Right lobe of liver (tissue), 4 donors: ENCODE data around the gene TSC22D3.

Experiments
- CTCF ChIP-seq, 4 donors: fragments of 200-600 bp in 3 of 4; fragments of 450-650 bp in 1 of 4; IDR thresholded peaks; one replicate each; pipeline versions ENCODE4 v1.5.1 to v1.8.0; 2016 to 2022; ENCODE audit warnings: antibody characterized with exemption in 4 of 4, mild to moderate bottlenecking in 2 of 4
- POLR2A ChIP-seq: fragments of 450-650 bp; IDR thresholded peaks from one replicate; pipeline ENCODE4 v1.6.1; 2017; ENCODE audit warnings: antibody characterized with exemption, mild to moderate bottlenecking
- donor health status: DM: no; HTN: no; CAD: no.
- donor health status: DM: no; HTN: no; CAD: no.
- donor health status: DM: no; HTN: yes; CAD: no.

GRCh38 chrX:107805179-107805578 is 29.6 kb upstream of the TSC22D3 start:
- no peak for TF ChIP-seq CTCF (IDR thresholded peaks at IDR 0.05)
- no peak for TF ChIP-seq POLR2A
